GM20431 (cell line): Measurements from ENCODE around the gene RPTOR.

Experiments used
- in situ Hi-C: fragments of 300-500 bp; cut with MseI, MboI; formaldehyde crosslinking; loops from one replicate; pipeline ENCODE4 v1.15.0; 2020; ENCODE audit warnings: low sequenced_read_pairs; ENCODE audit not compliant: unreplicated experiment

Gene RPTOR

DNA sequence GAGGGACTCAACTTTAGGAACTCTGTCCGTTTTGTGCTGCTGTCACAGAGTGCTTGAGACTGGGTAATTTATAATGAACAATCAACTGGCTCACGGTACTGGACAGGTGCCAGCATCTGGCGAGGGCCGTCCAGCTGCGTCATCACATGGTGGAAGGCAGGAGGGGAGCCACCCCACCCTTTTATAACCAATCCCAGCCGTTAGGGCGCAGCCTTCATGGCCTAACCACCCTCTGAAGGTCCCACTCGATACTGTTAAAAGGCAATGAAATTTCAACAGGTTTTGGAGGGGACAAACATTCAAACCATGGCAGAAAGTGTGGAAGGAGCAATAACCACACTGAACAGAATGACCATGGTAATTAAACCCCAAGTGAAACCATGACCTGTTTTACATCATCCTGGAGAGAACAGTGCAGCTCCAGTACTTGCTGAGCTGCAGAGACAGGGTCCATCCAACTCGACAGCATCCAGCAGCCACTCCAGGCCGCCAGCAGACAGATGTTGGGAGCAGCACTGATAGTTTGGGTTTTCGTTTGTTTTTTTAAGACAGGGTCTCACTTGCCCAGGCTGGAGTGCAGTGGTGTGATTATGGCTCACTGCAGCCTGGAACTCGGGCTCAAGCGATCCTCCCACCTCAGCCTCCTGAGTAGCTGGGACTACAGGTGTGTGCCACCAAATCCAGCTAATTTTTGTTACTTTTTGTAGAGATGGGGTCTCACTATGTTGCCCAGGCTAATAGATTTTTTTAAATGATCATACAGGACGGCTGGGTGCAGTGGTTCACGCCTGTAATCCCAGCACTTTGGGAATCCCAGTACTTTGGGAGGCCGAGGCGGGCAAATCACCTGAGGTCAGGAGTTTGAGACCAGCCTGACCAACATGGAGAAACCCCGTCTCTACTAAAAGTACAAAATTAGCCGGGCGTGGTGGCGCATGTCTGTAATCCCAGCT lies 458.0 kb downstream of the RPTOR start:
- in situ Hi-C loops, result no loop called here

DNA sequence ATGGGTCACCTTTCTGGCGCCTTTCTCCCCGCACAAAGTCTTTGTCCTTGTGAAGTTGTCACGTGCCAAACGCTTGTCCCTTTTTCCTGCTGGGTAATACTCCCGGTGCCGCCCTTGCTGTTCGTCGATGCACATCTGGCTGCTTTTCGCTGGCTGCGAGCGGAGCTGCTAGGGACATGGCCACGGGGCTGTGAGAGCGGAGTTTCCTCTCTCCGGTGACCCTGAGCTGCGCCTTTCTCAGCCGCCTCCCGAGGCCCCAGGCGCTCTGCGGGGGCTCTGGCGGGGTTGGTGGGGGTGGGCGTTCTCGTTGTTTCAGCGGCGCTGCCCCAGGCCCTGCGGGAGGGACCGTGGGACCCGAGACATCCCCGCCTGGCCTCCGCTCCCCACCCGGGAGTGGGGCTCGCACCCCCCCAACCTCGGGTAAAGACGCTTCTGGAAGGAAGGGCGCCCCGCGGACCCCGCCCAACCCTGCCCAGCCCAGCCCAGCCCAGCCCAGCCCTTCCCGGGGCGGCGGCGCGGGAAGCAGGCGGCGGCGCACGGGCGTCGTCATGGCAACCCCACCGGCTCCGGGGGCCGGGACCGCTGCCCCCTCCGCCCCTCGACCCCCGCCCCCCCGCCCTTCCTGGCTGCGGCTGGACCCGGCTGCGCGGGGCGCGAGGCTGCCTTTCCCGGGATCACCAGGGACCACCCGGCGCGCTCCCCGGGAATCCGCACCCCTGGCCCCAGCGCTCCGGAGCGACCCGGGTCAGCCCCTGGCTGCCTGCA lies 459.3 kb downstream of the RPTOR start:
- in situ Hi-C loops, result no loop called here

DNA sequence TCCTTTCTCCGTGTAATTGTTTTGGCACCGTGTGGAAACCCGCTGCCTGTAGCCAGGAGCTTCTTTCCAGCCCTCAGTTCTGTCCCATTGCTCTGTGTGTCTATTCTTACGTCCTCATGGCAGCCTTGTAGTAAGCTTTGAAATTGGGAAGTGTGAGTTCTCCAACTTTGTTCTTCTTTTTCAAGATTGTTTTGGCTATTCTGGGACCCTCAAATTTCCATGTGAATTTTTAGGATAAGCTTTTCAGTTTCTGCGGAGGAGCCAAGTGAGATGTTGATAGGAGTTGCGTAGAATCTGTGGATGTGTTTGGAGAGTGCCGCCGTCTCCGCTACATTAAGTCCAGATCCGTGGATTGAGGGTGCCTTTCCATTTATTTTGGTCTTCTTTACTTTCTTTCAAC lies 462.3 kb downstream of the RPTOR start:
- in situ Hi-C loops, result no loop called here

DNA sequence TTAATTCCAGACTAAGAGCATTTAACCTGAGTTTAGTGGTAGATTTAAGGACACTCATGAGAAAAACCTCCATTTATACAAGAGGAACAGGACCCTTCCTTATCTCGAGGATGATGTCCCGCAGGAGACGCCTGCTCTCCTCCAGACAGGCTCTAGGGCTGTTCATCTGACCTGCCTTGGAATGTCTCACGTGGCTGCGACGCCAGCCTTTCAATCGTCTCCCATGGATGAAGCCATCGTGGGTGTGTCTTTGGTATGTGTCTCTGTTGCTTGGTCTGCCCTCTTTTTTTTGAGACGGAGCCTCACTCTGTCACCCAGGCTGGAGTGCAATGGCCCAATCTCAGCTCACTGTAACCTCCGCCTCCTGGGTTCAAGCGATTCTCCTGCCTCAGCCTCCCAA lies 463.5 kb downstream of the RPTOR start:
- in situ Hi-C loops, result no loop called here

DNA sequence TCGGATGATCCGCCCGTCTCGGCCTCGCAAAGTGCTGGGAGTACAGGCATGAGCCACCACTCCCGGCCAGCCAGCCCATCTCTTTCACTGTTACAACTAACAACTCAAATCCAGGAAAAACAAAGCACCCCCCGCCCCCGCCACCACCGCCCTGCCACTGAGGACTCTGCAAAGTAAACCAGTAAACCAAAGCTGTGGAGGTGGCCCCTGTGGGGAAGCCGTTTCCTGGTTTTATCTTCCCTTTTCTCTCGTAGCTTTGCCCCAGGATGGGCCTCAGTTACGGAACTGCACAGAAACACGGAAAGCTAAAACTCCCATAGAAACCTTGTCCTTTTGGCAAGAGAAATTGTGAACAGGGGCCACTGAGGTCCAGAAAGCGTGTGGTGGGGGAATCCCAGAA lies 464.5 kb downstream of the RPTOR start:
- in situ Hi-C loops, result no loop called here

DNA sequence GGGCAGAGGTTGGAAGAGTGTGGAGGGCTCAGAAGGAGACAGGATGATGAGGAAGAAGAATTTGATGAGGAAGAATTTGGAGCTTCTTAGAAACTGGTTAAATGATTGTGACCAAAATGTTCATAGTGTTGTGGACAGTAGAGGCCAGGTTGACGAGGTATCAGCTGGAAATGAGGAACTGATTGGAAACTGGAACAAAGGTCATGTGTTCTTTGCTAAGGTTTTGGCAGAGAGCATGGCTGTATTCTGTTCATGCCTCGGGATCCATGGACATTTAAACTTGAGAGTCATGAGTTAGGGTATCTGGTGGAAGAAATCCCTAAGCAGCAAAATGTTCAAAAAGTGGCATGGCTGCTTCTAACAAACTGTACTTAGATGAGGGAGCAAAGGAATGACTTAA lies 466.3 kb downstream of the RPTOR start:
- in situ Hi-C loops, result no loop called here

DNA sequence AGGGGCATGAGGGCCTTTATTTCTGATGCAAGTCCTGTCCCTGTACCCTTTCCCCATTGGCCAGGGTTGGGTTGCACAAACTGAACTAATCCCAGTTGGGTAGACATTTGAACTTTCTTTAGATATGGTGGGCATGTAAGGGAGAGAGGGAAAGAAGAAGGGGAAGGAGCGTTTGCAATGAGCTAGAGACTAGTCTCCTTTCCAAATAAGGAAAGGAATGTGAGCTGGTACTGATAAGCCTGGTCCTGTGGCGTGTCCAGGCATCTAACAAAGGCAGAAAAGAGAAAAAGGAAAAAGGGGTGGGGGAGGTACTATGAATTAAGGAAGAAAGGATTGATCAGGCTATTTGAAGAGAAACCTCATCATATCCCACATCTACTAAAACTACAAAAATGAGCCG lies 467.3 kb downstream of the RPTOR start:
- in situ Hi-C loops, result no loop called here

DNA sequence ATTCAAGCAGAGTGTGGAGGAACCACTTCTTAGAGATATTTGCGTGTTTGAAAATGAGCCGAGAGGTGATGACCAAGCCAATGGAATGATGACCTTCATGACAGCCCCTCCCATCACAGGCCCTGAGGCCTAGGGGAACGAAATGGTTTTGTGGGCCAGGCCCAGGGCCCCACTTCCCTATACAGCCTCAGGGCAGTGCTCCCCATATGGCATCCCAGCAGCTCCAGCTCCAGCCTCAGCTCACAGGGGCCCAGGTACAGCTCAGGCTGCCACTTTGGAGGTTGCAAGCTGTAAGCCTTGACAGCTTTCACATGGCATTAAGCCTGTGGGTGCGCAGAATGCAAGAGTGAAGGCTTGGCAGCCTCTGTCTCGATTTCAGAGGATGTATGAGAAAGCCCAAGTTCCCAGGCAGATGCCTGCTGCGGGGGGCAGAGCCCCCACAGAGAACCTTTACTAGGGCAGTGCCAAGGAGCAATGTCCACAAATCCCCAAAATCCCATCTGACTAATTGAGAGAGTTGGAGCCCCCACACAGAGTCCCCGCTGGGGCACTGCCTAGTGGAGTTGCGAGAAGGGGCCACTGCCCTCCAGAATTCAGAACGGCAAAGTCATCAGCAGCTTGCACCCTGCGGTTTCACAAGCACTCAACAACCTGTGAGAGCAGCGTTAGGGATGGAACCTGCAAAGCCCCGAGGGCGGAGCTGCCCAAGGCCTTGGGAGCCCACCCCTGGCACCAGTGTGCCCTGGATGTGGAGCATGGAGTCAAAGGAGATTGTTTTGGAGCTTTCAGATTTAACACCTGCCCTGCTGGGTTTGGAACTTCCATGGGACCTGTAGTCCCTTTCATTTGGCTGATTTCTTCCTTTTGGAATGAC lies 468.2 kb downstream of the RPTOR start:
- in situ Hi-C loops, result no loop called here

DNA sequence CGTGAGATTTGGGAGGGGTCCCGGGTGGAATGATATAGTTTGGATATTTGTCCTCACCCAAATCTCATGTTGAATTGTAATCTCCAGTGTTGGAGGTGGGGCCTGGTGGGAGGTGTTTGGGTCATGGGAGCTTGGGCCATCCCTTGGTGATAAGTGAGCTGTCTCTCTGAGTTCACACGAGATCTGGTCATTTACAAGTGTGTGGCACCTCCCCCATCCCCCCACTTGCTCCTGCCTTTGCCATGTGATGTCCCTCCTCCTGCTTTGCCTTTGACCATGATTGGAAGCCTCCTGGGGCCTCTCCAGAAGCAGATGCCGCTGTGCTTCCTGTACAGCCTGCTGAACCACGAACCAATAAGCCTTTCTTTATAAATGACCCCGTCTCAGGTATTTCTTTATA lies 469.0 kb downstream of the RPTOR start:
- in situ Hi-C loops, result no loop called here

DNA sequence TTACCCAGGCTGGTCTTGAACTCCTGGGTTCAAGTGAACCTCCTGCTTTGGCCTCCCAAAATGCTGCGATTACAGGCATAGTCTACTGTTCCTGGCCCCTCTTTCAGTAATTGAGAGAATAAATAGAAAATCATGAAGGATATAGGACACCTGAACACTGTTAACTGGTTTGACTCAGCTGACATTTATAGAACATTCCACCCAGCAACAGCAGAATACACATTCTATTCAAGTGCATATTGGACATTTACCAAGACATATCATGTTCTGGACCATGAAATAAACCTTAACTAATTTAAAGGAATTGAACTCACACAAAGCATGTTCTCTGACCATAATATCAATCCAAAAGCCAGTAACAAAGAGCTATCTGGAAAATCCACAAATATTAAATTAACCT lies 470.5 kb downstream of the RPTOR start:
- in situ Hi-C loops, result no loop called here
